DMS 273 (cell line): Measurements from ENCODE around the gene STING1.
"Not testable (repeated sequence)": the region's sequence is repeated elsewhere in the genome, so short reads cannot be mapped to it uniquely, and the experiment has no call there.

Experiments
- DNase-seq: peaks from one replicate; lab custom pipeline; 2025; ENCODE audit not compliant: unreplicated experiment; lab: John Stamatoyannopoulos, UW

STING1 gene

GRCh38 chr5:139482050-139482889, at the start of gene STING1:
Gene STING1, minus strand, starts transcription at chr5:139482758. Its CDS starts 1,054 bp downstream, at chr5:139481704.
- peak; percentile 97 for DNase-seq

- DNase-seq, result no peak
These were observed 49.2 kb upstream of the STING1 start for GRCh38 chr5:139531772-139532169.

DNA sequence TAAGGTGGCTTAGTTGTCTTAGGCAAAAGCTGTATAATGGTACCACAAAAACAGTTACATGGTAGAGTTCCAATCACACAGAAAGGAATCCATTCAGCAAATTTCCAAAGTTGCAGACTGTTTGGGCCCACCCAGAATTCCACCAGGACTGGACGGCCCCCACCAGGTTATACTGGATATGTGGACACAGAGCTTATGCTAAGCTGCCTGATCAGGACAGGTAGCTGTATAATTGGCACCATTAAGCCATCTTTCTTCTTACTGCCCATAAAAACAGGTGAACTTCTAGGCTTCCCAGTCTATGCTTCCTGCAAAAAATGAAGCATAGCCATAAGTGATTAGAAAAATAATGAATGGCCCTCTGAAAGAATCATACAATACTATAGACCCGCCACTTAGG, 47.5 kb upstream of the STING1 start:
- not testable (repeated sequence) for DNase-seq

- DNase-seq, result not testable (repeated sequence)
These were observed 46.1 kb upstream of the STING1 start for GRCh38 chr5:139528695-139529094.

GRCh38 chr5:139527896-139528467, 45.4 kb upstream of the STING1 start:
- DNase-seq, result not testable (repeated sequence)

GRCh38 chr5:139527090-139527470, 44.5 kb upstream of the STING1 start:
- not testable (repeated sequence) for DNase-seq

GRCh38 chr5:139526309-139527089, 43.9 kb upstream of the STING1 start:
- DNase-seq, result not testable (repeated sequence)

DNA sequence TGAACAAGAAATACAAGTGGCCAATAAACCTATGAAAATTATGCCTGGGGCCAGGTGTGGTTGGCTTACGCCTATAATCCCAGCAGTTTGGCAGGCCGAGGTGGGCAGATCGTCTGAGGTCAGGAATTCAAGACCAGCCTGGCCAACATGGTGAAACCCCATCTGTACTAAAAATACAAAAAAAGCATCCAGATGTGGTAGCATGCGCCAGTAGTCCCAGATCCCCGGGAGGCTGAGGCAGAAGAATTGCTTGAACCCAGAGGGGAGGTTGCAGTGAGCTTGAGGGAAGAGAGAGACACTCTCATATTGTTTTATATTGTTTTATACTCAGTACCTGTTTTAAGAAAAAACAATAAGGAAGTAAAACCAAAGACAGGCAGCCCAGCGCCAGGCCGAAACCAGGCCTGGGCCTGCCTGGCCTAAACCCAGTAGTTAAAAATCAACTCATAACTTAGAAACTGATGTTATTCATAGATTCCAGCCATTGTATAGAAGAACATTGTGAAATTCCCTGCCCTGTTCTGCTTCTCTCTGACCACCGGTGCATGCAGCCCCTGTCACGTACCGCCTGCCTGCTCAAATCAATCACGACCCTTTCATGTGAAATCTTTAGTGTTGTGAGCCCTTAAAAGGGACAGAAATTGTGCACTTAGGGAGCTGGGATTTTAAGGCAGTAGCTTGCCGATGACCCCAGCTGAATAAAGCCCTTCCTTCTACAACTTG, 43.2 kb upstream of the STING1 start:
- DNase-seq, result not testable (repeated sequence)

- DNase-seq, result no peak
These were observed 42.5 kb upstream of the STING1 start for GRCh38 chr5:139524940-139525585.

DNA sequence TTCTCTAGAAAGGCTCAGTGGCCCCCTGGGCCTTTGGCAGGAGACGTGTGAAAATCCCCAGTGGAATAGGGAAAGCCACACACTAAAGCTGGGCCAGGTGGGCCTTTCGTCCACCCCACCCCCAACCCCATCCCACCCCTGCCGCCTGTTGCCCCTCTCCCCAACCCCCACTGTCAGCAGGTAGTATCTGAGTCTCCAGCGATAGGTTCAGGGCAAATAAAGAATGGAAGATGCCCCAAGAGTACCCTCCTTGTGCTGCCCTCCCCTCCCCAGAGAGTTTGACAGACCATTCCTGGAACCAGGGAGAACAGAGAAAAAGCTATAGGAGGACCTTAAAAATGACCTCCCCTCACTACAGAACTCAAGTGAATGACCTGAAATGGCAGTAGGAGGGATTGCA, 41.9 kb upstream of the STING1 start:
- no peak for DNase-seq

DNA sequence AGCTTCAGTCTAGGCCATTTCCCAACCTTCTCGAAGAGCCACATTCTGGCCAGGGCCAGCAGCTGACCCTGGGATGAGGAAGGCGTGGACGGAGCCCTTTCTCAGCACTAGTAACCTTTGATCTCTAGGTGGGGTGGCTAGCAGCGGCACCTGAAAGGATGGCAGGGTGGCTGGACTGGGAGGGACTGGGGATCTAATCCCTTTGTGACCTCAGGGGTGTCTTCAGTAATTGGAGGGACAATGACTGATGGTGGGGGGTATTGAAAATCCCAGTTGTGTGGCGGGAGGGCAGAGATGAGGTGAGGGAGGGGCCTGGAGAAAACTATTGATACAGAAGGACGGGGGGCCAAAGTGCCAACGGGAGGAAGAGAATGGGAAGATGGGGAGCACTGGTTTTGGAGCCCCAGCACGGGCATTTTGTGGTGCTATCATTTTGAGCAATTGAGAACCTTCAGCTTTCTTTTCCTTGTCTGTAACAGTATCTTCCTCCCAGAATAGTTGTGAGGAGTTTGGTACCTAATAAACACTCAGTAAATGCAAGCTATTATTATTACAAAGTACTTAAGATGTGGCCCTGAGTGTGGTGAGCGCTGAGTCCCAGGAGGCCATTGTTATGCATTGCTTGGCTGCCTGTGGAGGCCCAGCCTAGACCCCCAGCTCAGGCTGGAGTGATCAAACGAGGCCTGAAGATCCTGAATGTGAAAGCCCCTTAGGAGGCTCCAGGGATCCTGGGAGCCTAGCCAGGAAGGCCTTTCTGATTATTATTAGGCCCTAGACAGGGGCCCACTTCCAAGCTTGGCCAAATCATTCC, 41.3 kb upstream of the STING1 start:
- DNase-seq, result no peak

DNA sequence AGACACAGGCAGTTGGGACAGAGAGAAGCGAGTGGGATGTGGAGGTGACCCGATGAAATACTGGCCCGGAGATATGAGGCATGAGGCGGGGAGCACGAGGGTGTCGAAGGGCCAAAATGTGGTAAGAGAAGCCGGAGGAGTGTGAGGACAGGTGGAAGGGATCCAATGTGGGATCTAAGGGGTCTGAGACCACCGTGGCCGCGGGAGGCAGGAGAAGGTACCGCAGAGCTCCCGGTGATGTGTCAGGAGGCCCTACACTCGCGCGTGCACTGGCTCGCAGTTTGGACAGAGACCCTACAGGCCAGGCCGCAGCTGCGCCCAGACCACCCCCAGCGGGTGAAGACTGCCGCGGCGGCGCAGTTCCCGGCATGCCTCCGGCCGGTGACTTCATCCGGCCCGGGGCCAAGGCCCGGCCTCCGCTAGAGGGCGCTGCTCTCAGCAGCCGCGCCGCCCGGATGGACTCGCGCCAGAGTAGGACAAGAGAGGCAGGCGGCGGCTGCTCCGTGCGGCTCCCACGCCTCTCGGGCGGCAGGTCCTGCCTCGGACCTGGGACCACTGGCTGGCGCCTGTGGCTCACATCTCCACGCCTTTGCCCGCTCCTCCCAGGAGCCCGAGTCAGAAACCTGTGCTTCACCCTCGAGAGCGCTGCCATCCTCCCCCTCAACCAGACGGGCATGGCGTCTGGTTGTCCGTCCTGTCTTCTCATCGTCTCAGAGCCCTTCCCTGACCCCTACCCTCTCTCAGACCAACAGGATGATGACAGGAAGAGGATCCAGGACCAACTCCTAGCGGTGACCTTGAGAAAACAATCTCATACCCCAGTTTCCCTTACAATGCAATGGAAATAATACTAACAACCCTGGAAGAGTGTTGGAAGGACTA, 35.4 kb upstream of the STING1 start:
- peak; percentile 97 for DNase-seq

GRCh38 chr5:139514486-139514856, 31.9 kb upstream of the STING1 start:
- DNase-seq, result no peak

DNA sequence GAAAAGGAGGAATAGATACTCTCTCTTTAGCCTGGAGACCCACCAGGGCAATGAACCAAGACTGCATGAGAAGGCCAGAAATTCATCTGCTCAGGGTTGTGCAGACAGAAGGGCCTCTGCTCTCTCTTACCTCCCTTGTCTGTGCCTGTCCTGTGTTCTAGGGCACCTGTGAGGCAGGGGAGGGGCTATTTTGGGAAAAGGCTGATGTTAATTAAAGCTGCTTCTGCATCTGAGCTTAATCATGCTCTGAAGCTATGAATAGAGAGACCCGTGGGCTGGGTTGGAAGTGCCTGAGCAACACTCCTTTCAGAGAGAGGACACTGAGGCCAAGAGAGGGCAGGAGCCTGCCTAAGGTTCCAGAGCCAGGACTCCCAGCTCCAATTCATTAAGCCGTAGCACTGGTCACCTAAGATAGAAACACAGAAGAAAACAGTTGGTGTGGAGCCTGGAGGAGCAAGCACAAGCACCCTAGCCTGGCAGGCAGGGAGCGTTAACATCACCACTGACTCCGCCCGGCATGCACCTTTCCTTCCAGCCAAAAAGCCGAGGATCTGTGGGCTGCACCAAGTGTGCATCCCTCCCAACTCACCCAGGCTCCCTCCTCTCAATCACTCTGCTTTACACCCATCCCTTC, 31.4 kb upstream of the STING1 start:
- DNase-seq, result no peak

DNA sequence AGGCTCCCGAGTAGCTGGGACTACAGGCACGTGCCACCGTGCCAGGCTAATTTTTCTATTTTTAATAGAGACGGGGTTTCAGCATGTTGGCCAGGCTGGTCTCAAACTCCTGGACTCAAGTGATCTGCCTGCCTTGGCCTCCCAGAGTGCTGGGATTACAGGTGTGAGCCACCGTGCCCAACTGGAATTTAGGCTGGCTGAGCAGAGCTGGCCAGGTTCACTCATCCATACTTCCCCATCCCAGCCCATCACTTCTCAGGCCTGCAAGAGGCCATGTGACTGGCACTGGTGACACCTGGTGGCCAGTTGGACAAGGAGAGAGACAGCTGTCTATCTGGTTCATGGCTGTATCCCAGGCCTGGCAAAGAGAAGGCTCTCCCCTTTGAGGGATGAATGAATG, 30.9 kb upstream of the STING1 start:
- peak; percentile 93 for DNase-seq

DNA sequence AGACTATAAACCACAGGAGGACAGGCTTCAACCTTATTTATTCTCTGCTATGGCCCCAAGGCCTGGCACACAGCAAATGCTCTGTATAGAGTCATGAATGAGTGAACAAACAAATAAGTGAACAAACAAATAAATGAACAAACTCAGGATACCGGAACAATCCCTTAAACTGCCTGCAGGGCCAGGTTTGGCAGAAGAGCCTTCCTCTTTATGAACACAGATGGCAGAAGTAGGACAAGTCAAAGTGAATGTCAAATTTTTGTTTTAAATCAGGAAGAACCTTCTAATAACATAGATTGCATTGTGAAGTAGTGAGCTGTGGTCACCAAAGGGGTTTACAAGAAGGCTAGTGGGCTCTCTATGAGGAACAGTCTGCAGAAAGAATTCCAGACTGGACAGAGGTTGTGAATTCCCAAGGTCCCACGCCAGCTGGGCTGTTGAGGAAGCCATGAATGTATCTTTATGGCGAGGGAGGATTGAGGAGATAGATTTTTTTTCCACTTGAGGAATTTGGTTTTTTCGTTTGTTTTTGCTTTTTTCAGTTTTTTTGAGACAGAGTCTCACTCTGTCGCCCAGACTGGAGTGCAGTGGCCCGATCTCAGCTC, 30.3 kb upstream of the STING1 start:
- peak; percentile 16 for DNase-seq

GRCh38 chr5:139504722-139505121, 22.2 kb upstream of the STING1 start:
- DNase-seq, result not testable (repeated sequence)

- DNase-seq, result not testable (repeated sequence)
These were observed 21.3 kb upstream of the STING1 start for GRCh38 chr5:139503879-139504278.
